IMR-90 (cell line): ENCODE measurements around the gene GFOD2. TPM values are rescaled to one million over a fixed set of nuclear protein-coding genes. Genes with fewer than 3 reads are reported as not detected.

Experiments used
- ATAC-seq: fragments of 200-7000 bp; cut with Tn5 transposase; 2 replicates; pipeline ENCODE4 v1.9.1; 2020; ENCODE audit warnings: low read depth, mild to moderate bottlenecking, moderate library complexity
- BruUV-seq: library from RNA; stranded (reverse); fragments of 400-500 nt; replicated peaks from 2 replicates; lab custom pipeline; 2021; lab: Mats Ljungman, UMichigan
- CTCF ChIA-PET: fragments of 300-600 bp; formaldehyde crosslinking; extraction: SDS; loops from one replicate; lab custom pipeline; 2021; ENCODE audit warnings: antibody characterized with exemption; lab: Yijun Ruan, JAX
- POLR2A ChIA-PET: fragments of 300-600 bp; sonication (Branson Sonifier 250); formaldehyde crosslinking; loops from one replicate; lab custom pipeline; 2022; ENCODE audit warnings: antibody characterized with exemption; ENCODE audit not compliant: unreplicated experiment; lab: Charles Lee
- DNase-seq: peaks from one replicate; pipeline ENCODE4 v3.0.0; 2013
- H2AFZ ChIP-seq: replicated peaks from 2 replicates; pipeline ENCODE3; 2013; ENCODE audit warnings: low read length, mild to moderate bottlenecking; ENCODE audit not compliant: poor library complexity
- H2AK5ac ChIP-seq: 2 replicates; pipeline ENCODE4 v1.6.1; 2013; ENCODE audit warnings: low read depth, low read length, inconsistent platforms
- H2AK9ac ChIP-seq: replicated peaks from 2 replicates; pipeline ENCODE3; 2013; ENCODE audit warnings: mild to moderate bottlenecking, low read depth, low read length, moderate library complexity; ENCODE audit not compliant: poor library complexity
- H2BK120ac ChIP-seq: 2 replicates; pipeline ENCODE4 v1.6.1; 2013; ENCODE audit warnings: low read depth, low read length, inconsistent platforms
- H2BK15ac ChIP-seq: 3 replicates; pipeline ENCODE4 v1.6.1; 2013; ENCODE audit warnings: low read depth, low read length, inconsistent platforms
- H2BK20ac ChIP-seq: 2 replicates; pipeline ENCODE4 v1.6.1; 2013; ENCODE audit warnings: low read depth, mild to moderate bottlenecking, inconsistent platforms, low read length, moderate library complexity
- H2BK5ac ChIP-seq: 2 replicates; pipeline ENCODE4 v1.6.1; 2013; ENCODE audit warnings: mild to moderate bottlenecking, low read depth, low read length, inconsistent platforms; ENCODE audit not compliant: poor library complexity, severe bottlenecking
- H3K14ac ChIP-seq: replicated peaks from 2 replicates; pipeline ENCODE4 v1.6.1; 2013; ENCODE audit warnings: low read depth, low read length, inconsistent platforms
- H3K18ac ChIP-seq: 2 replicates; pipeline ENCODE4 v1.6.1; 2013; ENCODE audit warnings: low read depth, low read length, control low read depth
- H3K23ac ChIP-seq: 2 replicates; pipeline ENCODE4 v1.6.1; 2013; ENCODE audit warnings: low read depth, low read length, inconsistent platforms
- H3K27ac ChIP-seq: 2 replicates; pipeline ENCODE4 v1.5.1; 2013; ENCODE audit warnings: mild to moderate bottlenecking, control low read depth, low read length; ENCODE audit not compliant: insufficient read depth
- H3K27me3 ChIP-seq: 2 replicates; pipeline ENCODE4 v1.6.1; 2013; ENCODE audit warnings: low read length; ENCODE audit not compliant: control insufficient read depth, insufficient read depth
- H3K36me3 ChIP-seq: 2 replicates; pipeline ENCODE4 v1.6.1; 2013; ENCODE audit warnings: low read length, mixed read lengths; ENCODE audit not compliant: control insufficient read depth, insufficient read depth
- H3K4ac ChIP-seq: 2 replicates; pipeline ENCODE4 v1.6.1; 2013; ENCODE audit warnings: low read depth, low read length, inconsistent platforms
- H3K4me1 ChIP-seq: 2 replicates; pipeline ENCODE4 v1.6.1; 2013; ENCODE audit warnings: low read length, mixed read lengths; ENCODE audit not compliant: control insufficient read depth, insufficient read depth
- H3K4me2 ChIP-seq: 2 replicates; pipeline ENCODE4 v1.6.1; 2013; ENCODE audit warnings: low read depth, mild to moderate bottlenecking, control low read depth, low read length, moderate library complexity
- H3K4me3 ChIP-seq: 2 replicates; pipeline ENCODE4 v1.5.1; 2013; ENCODE audit warnings: low read depth, mild to moderate bottlenecking, control low read depth, low read length, moderate library complexity; ENCODE audit not compliant: insufficient read depth
- H3K56ac ChIP-seq: 2 replicates; pipeline ENCODE4 v1.6.1; 2013; ENCODE audit warnings: low read length, inconsistent platforms; ENCODE audit not compliant: insufficient read depth; ENCODE audit errors: extremely low read depth
- H3K79me1 ChIP-seq, 2 experiments: 2 replicates each; pipeline ENCODE4 v1.6.1; 2013; ENCODE audit warnings: low read length in 2 of 2, inconsistent platforms in 1 of 2, low read depth in 1 of 2
- H3K9ac ChIP-seq: 2 replicates; pipeline ENCODE4 v1.6.1; 2013; ENCODE audit warnings: low read depth, low read length, control low read depth
- H3K9me1 ChIP-seq: 2 replicates; pipeline ENCODE4 v1.6.1; 2013; ENCODE audit warnings: low read length, inconsistent platforms; ENCODE audit not compliant: insufficient read depth
- H3K9me3 ChIP-seq: 2 replicates; pipeline ENCODE4 v1.6.1; 2013; ENCODE audit warnings: low read length; ENCODE audit not compliant: control insufficient read depth, insufficient read depth
- H4K20me1 ChIP-seq: 2 replicates; pipeline ENCODE4 v1.6.1; 2013; ENCODE audit warnings: low read length, inconsistent platforms; ENCODE audit not compliant: insufficient read depth
- H4K5ac ChIP-seq: 2 replicates; pipeline ENCODE4 v1.6.1; 2013; ENCODE audit warnings: mild to moderate bottlenecking, low read depth, low read length, control low read depth
- H4K8ac ChIP-seq, 2 experiments: 2 replicates each; pipeline ENCODE4 v1.6.1; 2013; ENCODE audit warnings: low read depth in 2 of 2, low read length in 2 of 2, control low read depth in 1 of 2, inconsistent platforms in 1 of 2
- H4K91ac ChIP-seq: 2 replicates; pipeline ENCODE4 v1.6.1; 2013; ENCODE audit warnings: low read depth, low read length, inconsistent platforms; ENCODE audit not compliant: insufficient read depth
- CTCF ChIP-seq: conservative IDR thresholded peaks from 2 replicates; pipeline ENCODE4 v1.5.1; 2012; ENCODE audit warnings: mild to moderate bottlenecking, low read depth, low read length, improper control_type of control experiment
- ELK1 ChIP-seq: fragments of 150-350 bp; IDR thresholded peaks from 2 replicates; pipeline ENCODE4 v1.6.1; 2016; ENCODE audit warnings: low read depth, mild to moderate bottlenecking, low read length, moderate library complexity, borderline replicate concordance
- MAFK ChIP-seq: IDR thresholded peaks from 2 replicates; pipeline ENCODE4 v1.6.1; 2012; ENCODE audit warnings: low read depth, low read length, improper control_type of control experiment
- POLR2A ChIP-seq: IDR thresholded peaks from 2 replicates; pipeline ENCODE4 v1.6.1; 2012; ENCODE audit warnings: mild to moderate bottlenecking, low read depth, low read length
- WGBS, 2 experiments: methylation state at CpG; one replicate each; pipeline versions ENCODE4 v1.1.5 to v1.1.7; 2013; ENCODE audit warnings: missing lambda C conversion rate in 2 of 2; ENCODE audit not compliant: insufficient read length in 1 of 2; ENCODE audit errors: extremely low coverage in 2 of 2; 5-methylcytosine and 5-hydroxymethylcytosine counted together
- dilution Hi-C: fragments of 300-500 bp; cut with HindIII; formaldehyde crosslinking; loops from one replicate; pipeline ENCODE4 v1.14.3; 2018; ENCODE audit warnings: low sequenced_read_pairs; ENCODE audit not compliant: unreplicated experiment
- in situ Hi-C: fragments of 300-500 bp; cut with MboI; formaldehyde crosslinking; loops from 3 replicates; pipeline ENCODE4 v1.14.3; 2019; ENCODE audit warnings: low sequenced_read_pairs, inconsistent platforms, mixed read lengths
- intact Hi-C: fragments of 100-400 bp; cut with micrococcal nuclease; formaldehyde crosslinking; loops from 2 replicates; pipeline ENCODE4 v1.10.0; 2022
- polyA plus RNA-seq, 3 experiments: library from polyadenylated mRNA; depleted of rRNA; stranded (reverse); fragments of >200 nt; gene quantifications; 2 replicates each; pipeline ENCODE4 v1.2.3, GENCODE V29; 2012; ENCODE audit warnings: low replicate concordance in 1 of 3
- total RNA-seq: library from RNA; depleted of rRNA; stranded (reverse); fragments of >200 nt; gene quantifications from 2 replicates; pipeline ENCODE4 v1.2.3, GENCODE V29; 2012

GFOD2 gene
- total and polyA plus RNA-seq, 2 of the 4 experiments (the other 2 are of a cell fraction): 12.3 to 18.1 TPM

GRCh38 chr16:67663151-67663876 is 55.8 kb downstream of the GFOD2 start:
- in situ Hi-C loops: loop anchor here (10.0 kb wide), 1 partner anchor 139 kb away; the partner anchor contains the start of gene RIPOR1
- H3K9me1 ChIP-seq: peaks cover 4% of the 10 kb centered on the region
- dilution Hi-C loops: no loop called here
- no peaks in the 10 kb centered on the region for H3K9me3 ChIP-seq
- no peak overlapping the region for H4K8ac ChIP-seq
- H3K36me3 ChIP-seq: peaks cover 2% of the 10 kb centered on the region; the same call in 1 of the 2 replicates
- H3K9ac ChIP-seq: no peak overlapping the region
- no peak overlapping the region for H3K23ac ChIP-seq
- H2AFZ ChIP-seq: no peak overlapping the region
- no peak overlapping the region for H2AK5ac ChIP-seq
- no peak overlapping the region for H2BK120ac ChIP-seq
- no peak overlapping the region for H2BK5ac ChIP-seq
- H3K79me1 ChIP-seq: peaks cover 11 to 29% of the 10 kb centered on the region in 2 experiments
- no peak overlapping the region for H3K18ac ChIP-seq
- H4K20me1 ChIP-seq: peaks cover 7% of the 10 kb centered on the region
- H3K4me1 ChIP-seq: peaks cover 18% of the 10 kb centered on the region
- POLR2A ChIA-PET: no interaction called here
- H3K56ac ChIP-seq: no peak overlapping the region
- H4K91ac ChIP-seq: no peak overlapping the region
- H3K14ac ChIP-seq: no peak overlapping the region
- CTCF ChIA-PET: interaction anchor here (1.5 kb wide), 1 partner anchor 142 kb away, joined by 4 read pairs; no protein-coding TSS in a partner anchor
- no TSS peak for BruUV-seq
- no peak for TF ChIP-seq ELK1
- no peak for TF ChIP-seq MAFK
- peak; percentile 35; the same call in 1 of the 2 replicates for TF ChIP-seq CTCF
- no peak for TF ChIP-seq POLR2A
- no peak overlapping the region for H2AK9ac ChIP-seq
- H2BK20ac ChIP-seq: no peak overlapping the region
- intact Hi-C loops: no loop called here
- H3K4ac ChIP-seq: no peak overlapping the region
- no peak overlapping the region for H3K4me2 ChIP-seq
- DNase-seq (no peak), ATAC-seq (no peak)
- H3K27ac ChIP-seq: no peak overlapping the region
- no peaks in the 10 kb centered on the region for H3K27me3 ChIP-seq
- no peak overlapping the region for H4K5ac ChIP-seq
- no peak overlapping the region for H2BK15ac ChIP-seq
- 89% methylated on average over 8 of the region's 25 CpGs; no CpG with 5 or more reads in 1 of the 2 experiments for WGBS, 2 experiments
- no peak overlapping the region for H3K4me3 ChIP-seq
